ENCODE data around the gene BCL3.
"Not testable (repeated sequence)": the region's sequence is repeated elsewhere in the genome, so short reads cannot be mapped to it uniquely, and the experiment has no call there.

BCL3 gene

DNA sequence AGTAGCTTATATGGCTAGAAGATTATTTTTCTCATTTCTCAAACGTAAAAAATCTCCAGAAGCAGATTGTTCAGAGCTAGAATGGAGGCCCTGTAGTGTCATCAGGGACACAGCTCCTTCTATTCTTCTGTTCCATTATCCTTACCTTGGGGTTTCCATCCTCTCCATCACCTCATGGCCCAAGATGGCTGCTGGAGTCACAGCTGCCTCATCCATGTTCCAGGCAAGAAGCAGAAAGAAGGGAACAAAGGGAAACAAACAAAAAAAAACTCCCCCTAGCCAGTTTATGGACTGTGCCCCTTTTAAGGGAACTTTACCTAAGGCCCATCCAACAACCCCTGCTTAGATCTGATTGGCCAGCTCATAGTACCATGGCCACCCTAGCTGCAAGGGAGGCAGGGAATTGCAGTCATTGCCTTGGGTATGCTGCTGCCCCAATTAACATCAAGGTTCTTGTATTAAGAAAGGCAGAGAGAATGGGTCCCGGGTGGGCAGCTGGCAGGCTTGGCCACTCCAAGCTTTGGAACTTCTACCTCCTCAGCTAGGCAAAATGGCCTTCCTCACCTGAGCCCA is 33.8 kb upstream of the BCL3 start:
- no peak for DNase-seq (ENCODE audit: extremely low read depth, low read depth)
- TF ChIP-seq, protein P1, sequence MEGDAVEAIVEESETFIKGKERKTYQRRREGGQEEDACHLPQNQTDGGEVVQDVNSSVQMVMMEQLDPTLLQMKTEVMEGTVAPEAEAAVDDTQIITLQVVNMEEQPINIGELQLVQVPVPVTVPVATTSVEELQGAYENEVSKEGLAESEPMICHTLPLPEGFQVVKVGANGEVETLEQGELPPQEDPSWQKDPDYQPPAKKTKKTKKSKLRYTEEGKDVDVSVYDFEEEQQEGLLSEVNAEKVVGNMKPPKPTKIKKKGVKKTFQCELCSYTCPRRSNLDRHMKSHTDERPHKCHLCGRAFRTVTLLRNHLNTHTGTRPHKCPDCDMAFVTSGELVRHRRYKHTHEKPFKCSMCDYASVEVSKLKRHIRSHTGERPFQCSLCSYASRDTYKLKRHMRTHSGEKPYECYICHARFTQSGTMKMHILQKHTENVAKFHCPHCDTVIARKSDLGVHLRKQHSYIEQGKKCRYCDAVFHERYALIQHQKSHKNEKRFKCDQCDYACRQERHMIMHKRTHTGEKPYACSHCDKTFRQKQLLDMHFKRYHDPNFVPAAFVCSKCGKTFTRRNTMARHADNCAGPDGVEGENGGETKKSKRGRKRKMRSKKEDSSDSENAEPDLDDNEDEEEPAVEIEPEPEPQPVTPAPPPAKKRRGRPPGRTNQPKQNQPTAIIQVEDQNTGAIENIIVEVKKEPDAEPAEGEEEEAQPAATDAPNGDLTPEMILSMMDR (IDR thresholded peaks at IDR 0.05; ENCODE audit: low read depth, low read length), result no peak

DNA sequence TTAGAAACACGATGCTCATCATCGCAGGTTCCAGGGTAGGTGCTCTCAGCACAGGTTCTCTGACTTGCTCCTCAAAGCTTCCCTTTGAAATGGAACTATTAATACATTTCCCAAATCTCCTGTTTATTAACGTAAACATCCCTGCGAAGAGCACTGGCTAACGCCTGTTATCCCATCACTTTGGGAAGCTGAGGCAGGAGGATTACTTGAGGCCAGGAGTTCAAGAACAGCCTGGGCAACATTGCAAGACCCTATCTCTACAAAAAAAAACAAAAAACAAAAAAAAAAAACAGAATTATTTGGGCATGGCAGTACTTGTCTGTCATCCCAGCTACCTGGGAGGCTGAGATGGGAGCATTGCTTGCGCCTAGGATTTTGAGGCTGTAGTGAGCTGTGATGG is 30.9 kb upstream of the BCL3 start:
- DNase-seq (ENCODE audit: extremely low read depth, low read depth), result no peak
- TF ChIP-seq, protein P1 (IDR thresholded peaks at IDR 0.05; ENCODE audit: low read depth, low read length), result no peak

DNA sequence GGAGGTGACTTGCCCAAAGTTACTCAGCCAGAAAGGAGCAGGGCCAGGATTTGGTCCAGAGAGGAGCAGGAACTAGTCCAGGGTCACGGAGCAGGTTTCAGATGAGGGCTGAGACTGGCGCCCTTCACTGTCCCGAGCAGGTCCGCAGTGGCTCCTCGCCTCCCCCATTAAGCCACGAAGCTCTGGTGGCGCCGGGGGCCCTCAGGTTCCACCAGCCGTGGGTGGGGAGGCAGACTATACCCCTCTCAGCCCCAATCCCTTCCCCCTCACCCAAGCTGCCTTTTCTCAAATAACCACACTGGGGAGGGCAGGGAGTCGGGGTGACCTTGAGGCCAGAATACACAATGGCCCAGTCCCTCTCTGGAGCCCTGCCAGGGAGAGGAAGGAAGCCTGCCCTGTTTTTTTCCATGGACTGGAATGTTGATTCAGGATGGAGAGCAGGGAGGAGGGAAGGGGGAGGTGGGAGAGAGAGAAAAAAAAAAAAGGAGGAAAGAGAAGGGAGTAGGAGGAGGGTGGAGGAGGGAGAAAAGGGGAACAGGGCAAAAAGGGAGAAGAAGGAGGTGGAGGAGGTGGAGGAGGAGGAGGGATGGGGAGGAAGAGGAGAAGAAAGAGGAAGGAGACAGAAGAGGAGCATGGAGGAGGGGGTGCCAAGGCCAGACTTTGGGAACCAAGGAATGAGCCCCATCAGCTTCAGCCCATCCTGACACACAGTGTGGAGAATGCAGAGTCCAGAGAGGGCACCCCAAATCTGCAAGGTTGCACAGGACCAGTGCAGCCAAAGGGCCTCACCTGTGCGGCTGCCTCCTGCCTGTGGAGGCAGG is 29.9 kb upstream of the BCL3 start:
- TF ChIP-seq, protein P1 (IDR thresholded peaks at IDR 0.05; ENCODE audit: low read depth, low read length), result no peak
- no peak for DNase-seq (ENCODE audit: extremely low read depth, low read depth)

DNA sequence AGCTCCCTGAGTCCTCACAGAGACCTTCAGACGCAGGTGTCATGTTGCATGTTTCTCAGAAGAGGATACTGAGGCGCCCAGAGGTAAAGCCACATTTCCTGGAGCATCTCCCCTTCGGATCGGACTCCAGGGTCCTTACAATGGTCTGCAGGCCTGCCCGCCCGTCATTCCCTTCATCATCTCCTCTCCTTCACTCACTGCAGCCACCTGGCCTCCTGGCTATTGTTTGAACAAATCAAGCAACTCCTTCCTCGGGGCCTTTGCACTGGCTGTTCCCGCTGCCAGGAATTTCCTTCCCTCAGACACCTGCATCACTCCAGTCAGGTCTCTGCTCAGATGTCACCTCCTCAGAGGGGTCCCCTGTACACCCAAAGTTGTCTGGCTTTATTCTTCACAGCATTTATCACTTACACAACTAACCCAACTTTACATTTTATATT is 29.2 kb upstream of the BCL3 start:
- TF ChIP-seq, protein P1 (IDR thresholded peaks at IDR 0.05; ENCODE audit: low read depth, low read length), result no peak
- DNase-seq (ENCODE audit: extremely low read depth, low read depth), result no peak

DNA sequence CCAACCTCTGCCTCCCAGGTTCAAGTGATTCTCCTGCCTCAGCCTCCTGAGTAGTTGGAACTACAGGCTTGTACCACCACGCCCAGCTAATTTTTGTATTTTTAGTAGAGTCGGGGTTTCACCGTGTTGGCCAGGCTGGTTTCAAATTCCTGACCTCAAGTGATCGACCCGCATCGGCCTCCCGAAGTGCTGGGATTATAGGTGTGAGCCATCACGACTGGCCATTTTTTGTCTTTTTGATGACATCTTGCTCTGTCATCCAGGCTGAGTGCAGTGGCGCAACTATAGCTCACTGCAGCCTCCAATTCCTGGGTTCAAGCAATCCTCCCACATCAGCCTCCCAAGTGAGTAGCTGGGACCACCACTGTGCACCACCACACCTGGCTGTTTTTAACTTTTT is 28.1 kb upstream of the BCL3 start:
- not testable (repeated sequence) for DNase-seq (ENCODE audit: extremely low read depth, low read depth)

DNA sequence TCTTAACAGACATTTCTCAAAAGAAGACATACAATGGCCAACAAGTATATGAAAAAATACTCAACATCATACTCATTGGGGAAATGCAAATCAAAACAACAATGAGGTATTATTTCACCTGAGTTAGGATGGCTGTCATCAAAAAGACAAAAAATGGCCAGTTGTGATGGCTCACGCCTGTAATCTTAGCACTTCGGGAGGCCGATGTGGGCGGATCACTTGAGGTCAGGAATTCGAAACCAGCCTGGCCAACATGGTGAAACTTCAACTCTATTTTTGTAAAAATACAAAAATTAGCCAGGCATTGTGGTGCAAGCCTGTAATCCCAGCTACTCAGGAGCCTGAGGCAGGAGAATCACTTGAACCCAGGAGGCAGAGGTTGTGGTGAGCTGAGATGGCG is 27.6 kb upstream of the BCL3 start:
- TF ChIP-seq, protein P1 (IDR thresholded peaks at IDR 0.05; ENCODE audit: low read depth, low read length), result no peak
- no peak for DNase-seq (ENCODE audit: extremely low read depth, low read depth)

GRCh38 chr19:44721369-44721768 is 27.1 kb upstream of the BCL3 start:
- not testable (repeated sequence) for DNase-seq (ENCODE audit: extremely low read depth, low read depth)

DNA sequence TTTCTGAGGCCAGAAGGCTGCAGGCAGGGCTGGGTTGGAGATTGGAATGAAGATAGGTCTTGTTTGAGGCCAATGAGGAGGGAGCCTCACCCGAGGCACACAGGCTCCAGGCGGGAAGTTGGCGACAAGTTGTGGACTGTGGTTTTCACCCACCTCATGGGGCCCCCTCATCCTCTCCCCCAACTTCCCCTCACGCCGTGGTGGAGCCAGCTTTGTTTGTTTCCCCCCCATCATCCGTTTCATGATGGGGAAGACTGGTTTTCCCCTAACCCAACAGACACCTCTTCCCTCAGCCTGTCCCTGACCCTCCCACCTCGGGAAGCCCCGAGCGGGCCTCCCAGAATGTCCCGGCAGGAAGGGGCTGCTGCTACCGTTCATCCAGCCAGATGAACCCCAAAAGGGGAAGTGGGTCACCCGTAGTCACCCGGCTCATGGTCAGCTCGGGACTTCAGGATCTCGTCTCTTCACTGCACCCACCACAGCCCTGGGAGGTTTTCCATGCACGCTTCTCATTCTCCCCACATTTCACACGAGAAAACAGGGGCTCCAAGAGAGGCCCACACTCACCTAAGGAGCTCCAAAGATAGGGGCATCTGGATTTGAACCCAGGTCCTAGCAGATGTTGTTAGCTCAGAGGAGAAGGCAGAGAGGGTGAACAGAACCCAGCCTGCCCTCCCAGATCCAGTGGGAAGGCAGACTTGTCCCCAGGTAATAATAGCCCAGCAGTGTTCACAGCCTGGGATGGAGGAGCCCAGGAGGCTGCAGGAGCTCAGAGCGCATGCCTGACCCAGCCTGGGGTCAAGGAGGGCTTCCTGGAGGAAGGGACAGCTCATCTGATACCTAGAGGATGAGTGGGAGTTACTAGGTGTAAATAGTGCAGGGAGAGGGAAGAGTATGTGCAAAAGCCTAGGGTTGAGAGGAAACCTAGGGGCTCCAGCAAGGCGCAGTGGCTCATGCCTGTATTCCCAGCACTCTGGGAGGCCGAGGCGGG is 26.1 kb upstream of the BCL3 start:
- TF ChIP-seq, protein P1 (IDR thresholded peaks at IDR 0.05; ENCODE audit: low read depth, low read length), result no peak

More for the DNA sequence above, 26.1 kb upstream of the BCL3 start:
- DNase-seq (ENCODE audit: extremely low read depth, low read depth), result no peak
